MCF 10A (cell line): Measurements from ENCODE around the gene DCBLD2. TPM values are rescaled to one million over a fixed set of nuclear protein-coding genes. Genes with fewer than 3 reads are reported as not detected.
A peak's percentile ranks its signal among the peaks of the same experiment; 100 is the strongest.

ENCODE experiments used
- BruUV-seq: library from RNA; stranded (reverse); fragments of 400-500 nt; replicated peaks from 2 replicates; lab custom pipeline; 2021; lab: Mats Ljungman, UMichigan
- CTCF ChIA-PET: fragments of 300-600 bp; sonication (Branson Sonifier 250); formaldehyde crosslinking; extraction: SDS; loops from one replicate; lab custom pipeline; 2021; ENCODE audit warnings: antibody characterized with exemption, inconsistent platforms; lab: Yijun Ruan, JAX
- POLR2A ChIA-PET: fragments of 300-600, 350-650 bp; sonication (Branson Sonifier 250); formaldehyde crosslinking; extraction: SDS; loops from one replicate; lab custom pipeline; 2020; ENCODE audit warnings: antibody characterized with exemption, inconsistent platforms; lab: Yijun Ruan, JAX
- DNase-seq: peaks from one replicate; pipeline ENCODE4 v3.0.0-alpha.2; 2018; ENCODE audit not compliant: unreplicated experiment
- H3K27ac Mint-ChIP-seq: one replicate; pipeline ENCODE4 v1.8.0; 2022; ENCODE audit warnings: mild to moderate bottlenecking, low read depth, mixed read lengths; ENCODE audit not compliant: unreplicated experiment
- H3K27me3 Mint-ChIP-seq: one replicate; pipeline ENCODE4 v1.8.0; 2022; ENCODE audit warnings: mixed read lengths; ENCODE audit not compliant: insufficient read depth, unreplicated experiment
- H3K36me3 Mint-ChIP-seq: one replicate; pipeline ENCODE4 v1.8.0; 2022; ENCODE audit warnings: mild to moderate bottlenecking, moderate library complexity, mixed read lengths; ENCODE audit not compliant: insufficient read depth, unreplicated experiment
- H3K4me1 Mint-ChIP-seq: one replicate; pipeline ENCODE4 v1.8.0; 2022; ENCODE audit warnings: mixed read lengths; ENCODE audit not compliant: insufficient read depth, unreplicated experiment
- H3K4me3 Mint-ChIP-seq: one replicate; pipeline ENCODE4 v1.8.0; 2022; ENCODE audit warnings: mild to moderate bottlenecking, moderate library complexity, mixed read lengths; ENCODE audit not compliant: unreplicated experiment
- H3K9me3 Mint-ChIP-seq: one replicate; pipeline ENCODE4 v1.8.0; 2022; ENCODE audit warnings: mixed read lengths; ENCODE audit not compliant: unreplicated experiment
- CTCF ChIP-seq: fragments of 200-600 bp; IDR thresholded peaks from one replicate; pipeline ENCODE4 v1.8.0; 2022; ENCODE audit warnings: antibody characterized with exemption, mild to moderate bottlenecking; ENCODE audit not compliant: unreplicated experiment
- intact Hi-C: fragments of 100-400 bp; cut with micrococcal nuclease; formaldehyde crosslinking; loops from 2 replicates; pipeline ENCODE4 v1.14.1; 2022
- total RNA-seq: library from RNA; stranded (reverse); gene quantifications from 2 replicates; pipeline ENCODE4 v1.2.3, GENCODE V29; 2022

DCBLD2 gene
- total RNA-seq, 1 experiment from 2014 or later = 161 TPM

DNA sequence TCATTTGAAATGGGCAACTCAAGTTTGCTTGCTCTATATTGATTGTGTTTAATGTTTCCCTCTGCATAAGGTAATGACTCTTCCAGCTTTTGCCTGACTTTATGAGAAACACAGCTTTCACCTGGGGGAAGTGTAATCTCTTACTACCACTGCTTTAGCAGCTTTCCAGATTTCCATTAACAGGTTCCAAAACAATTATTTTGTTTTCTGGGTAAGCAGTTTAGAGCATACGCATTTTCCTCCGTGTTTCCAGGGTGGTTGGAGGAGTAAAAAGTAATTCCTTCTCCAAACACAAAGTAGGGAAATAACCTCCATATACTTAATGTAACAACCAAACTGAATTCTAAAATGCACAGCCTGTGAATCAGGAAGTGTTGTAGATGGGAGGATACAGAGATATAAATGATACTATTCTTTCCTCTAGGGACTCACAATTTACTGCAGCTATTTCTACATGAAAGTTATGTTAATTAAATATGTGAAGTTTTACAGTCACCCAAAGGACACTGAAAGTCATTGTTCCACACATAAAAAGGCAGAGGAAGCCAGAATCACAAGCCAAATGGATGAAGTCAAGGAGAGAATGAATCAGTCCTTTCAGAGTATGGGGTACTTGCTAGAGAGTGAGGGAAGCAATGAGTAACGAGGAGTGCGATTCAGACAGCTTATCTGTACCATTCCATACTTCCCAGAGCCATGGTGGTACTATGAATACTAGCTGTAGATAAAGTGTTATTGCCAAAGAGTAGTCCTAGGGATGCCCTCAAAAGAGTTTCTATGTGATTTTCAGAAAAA is 121.8 kb downstream of the DCBLD2 start:
- CTCF ChIA-PET = interaction anchor here (0.5 to 5.0 kb wide), 7 partner anchors 12 to 810 kb away, joined by 3 to 30 read pairs (median 3); no protein-coding TSS in a partner anchor
- Mint-ChIP-seq H3K27me3 (no peaks in the 10 kb centered on the region), H3K27ac (peak overlapping the region; percentile 43), H3K9me3 (no peaks in the 10 kb centered on the region), H3K36me3 (peaks cover 7% of the 10 kb centered on the region), H3K4me3 (peak overlapping the region; percentile 53), H3K4me1 (peaks cover 50% of the 10 kb centered on the region)
- POLR2A ChIA-PET = interaction anchor here (0.9 to 2.8 kb wide), 8 partner anchors 12 to 630 kb away, joined by 3 to 19 read pairs (median 3); partner anchors contain the start of gene CPOX
- no TSS peak for BruUV-seq
- no peak for DNase-seq
- intact Hi-C loops = loop anchor here (2.0 kb wide), 1 partner anchor 47 kb away; no protein-coding TSS in a partner anchor
- no peak for TF ChIP-seq CTCF

GRCh38 chr3:98778852-98779413 is 122.6 kb downstream of the DCBLD2 start:
- peak overlapping the region; percentile 43 for H3K27ac Mint-ChIP-seq
- H3K4me3 Mint-ChIP-seq = peak overlapping the region; percentile 53
- POLR2A ChIA-PET = interaction anchor here (0.9 to 2.8 kb wide), 8 partner anchors 13 to 631 kb away, joined by 3 to 19 read pairs (median 3); partner anchors contain the start of gene CPOX
- H3K36me3 Mint-ChIP-seq = peaks cover 7% of the 10 kb centered on the region
- peaks cover 42% of the 10 kb centered on the region for H3K4me1 Mint-ChIP-seq
- CTCF ChIA-PET = interaction anchor here (0.5 to 5.0 kb wide), 9 partner anchors 11 to 810 kb away, joined by 3 to 30 read pairs (median 3); no protein-coding TSS in a partner anchor
- intact Hi-C loops = loop anchor here (2.0 kb wide), 1 partner anchor 46 kb away; no protein-coding TSS in a partner anchor
- TF ChIP-seq CTCF = no peak
- H3K27me3 Mint-ChIP-seq = no peaks in the 10 kb centered on the region
- peak; percentile 87 for DNase-seq
- BruUV-seq = no TSS peak
- H3K9me3 Mint-ChIP-seq = no peaks in the 10 kb centered on the region

GRCh38 chr3:98778383-98778782 is 123.1 kb downstream of the DCBLD2 start:
- Mint-ChIP-seq H3K36me3 (peaks cover 5% of the 10 kb centered on the region), H3K4me1 (peaks cover 38% of the 10 kb centered on the region), H3K9me3 (no peaks in the 10 kb centered on the region), H3K4me3 (peak overlapping the region; percentile 53), H3K27ac (peak overlapping the region; percentile 43), H3K27me3 (no peaks in the 10 kb centered on the region)
- ChIA-PET CTCF (interaction anchor here (0.5 to 5.0 kb wide), 10 partner anchors 35 to 739 kb away, joined by 3 to 30 read pairs (median 4); no protein-coding TSS in a partner anchor), POLR2A (interaction anchor here (0.9 to 2.8 kb wide), 4 partner anchors 13 to 631 kb away, joined by 3 to 19 read pairs (median 4); partner anchors contain the start of gene CPOX)
- intact Hi-C loops = loop anchor here (2.0 kb wide), 1 partner anchor 46 kb away; no protein-coding TSS in a partner anchor
- no TSS peak for BruUV-seq
- DNase-seq = peak; percentile 49
- TF ChIP-seq CTCF = no peak
